GM21737 (cell line): Measurements from ENCODE around the gene ANKRD30B.
"Not testable (repeated sequence)": the region's sequence is repeated elsewhere in the genome, so short reads cannot be mapped to it uniquely, and the experiment has no call there.

Source experiments
- ATAC-seq: cut with Tn5 transposase; IDR thresholded peaks from one replicate; pipeline ENCODE4 v1.9.1; 2021; ENCODE audit warnings: mild to moderate bottlenecking, moderate library complexity; ENCODE audit not compliant: unreplicated experiment

Gene ANKRD30B

DNA sequence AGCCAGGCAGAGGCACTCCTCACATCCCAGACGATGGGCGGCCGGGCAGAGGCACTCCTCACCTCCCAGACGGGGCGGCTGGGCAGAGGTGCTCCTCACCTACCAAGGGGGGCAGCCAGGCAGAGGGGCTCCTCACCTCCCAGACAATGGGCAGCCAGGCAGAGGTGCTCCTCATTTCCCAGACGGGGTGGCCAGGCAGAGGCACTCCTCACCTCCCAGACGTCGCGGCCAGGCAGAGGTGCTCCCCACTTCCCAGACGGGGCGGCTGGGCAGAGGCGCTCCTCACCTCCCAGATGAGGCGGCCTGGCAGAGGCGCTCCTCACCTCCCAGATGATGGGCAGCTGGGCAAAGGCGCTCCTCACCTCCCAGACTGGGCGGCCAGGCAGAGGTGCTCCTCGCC lies 107.7 kb downstream of the ANKRD30B start:
- ATAC-seq = not testable (repeated sequence)

DNA sequence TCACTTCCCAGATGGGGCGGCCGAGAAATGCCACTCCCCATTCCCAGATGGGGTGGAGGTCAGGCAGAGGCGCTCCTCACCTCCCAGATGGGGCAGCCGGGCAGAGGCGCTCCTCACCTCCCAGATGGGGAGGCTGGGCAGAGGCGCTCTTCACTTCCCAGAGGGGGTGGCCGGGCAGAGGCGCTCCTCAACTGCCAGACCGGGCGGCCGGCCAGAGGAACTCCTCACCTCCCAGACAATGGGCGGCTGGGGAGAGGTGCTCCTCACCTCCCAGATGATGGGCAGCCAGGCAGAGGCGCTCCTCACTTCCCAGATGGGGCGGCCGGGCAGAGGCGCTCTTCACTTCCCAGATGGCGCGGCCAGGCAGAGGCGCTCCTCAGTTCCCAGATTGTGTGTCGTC lies 108.3 kb downstream of the ANKRD30B start:
- not testable (repeated sequence) for ATAC-seq

DNA sequence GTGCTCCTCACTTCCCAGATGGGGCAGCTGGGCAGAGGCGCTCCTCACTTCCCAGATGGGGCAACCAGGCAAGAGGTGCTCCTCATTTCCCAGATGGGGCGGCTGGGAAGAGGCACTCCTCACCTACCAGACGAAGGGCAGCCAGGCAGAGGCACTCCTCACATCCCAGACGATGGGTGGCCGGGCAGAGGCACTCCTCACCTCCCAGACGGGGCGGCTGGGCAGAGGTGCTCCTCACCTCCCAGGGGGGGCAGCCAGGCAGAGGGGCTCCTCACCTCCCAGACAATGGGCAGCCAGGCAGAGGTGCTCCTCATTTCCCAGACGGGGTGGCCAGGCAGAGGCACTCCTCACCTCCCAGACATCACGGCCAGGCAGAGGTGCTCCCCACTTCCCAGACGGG lies 110.5 kb downstream of the ANKRD30B start:
- not testable (repeated sequence) for ATAC-seq

DNA sequence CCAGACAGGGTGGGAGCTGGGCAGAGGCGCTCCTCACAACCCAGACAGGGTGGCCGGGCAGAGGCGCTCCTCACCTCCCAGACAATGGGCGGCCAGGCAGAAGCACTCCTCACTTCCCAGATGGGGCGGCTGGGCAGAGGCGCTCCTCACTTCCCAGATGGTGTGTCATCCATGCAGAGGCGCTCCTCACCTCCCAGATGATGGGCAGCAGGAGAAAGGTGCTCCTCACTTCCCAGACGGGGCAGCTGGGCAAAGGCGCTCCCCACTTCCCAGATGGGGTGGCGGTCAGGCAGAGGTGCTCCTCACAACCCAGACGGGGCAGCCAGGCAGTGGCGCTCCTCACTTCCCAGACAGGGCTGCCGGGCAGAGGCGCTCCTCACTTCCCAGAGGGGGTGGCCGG lies 112.0 kb downstream of the ANKRD30B start:
- not testable (repeated sequence) for ATAC-seq

DNA sequence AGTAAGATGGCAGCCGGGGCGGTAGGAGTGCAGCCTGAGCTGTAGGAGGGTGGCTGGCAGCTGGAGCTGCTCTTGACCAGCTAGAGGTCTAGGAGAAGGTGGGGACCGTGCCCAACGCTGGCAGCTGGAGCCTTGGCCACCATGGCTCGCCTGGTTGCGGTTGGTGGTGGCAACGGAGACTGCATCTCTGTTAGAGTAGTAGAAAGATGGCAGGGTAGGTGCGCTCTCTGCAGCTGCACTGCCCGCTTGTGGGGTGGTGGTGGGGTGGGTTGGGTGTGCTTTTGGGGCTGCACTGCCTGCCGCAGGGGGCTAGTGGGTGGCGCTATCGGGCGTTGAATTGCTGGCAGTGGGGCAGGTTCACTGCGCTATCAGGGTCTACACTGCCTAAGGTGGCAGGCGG lies 118.5 kb downstream of the ANKRD30B start:
- ATAC-seq = not testable (repeated sequence)

DNA sequence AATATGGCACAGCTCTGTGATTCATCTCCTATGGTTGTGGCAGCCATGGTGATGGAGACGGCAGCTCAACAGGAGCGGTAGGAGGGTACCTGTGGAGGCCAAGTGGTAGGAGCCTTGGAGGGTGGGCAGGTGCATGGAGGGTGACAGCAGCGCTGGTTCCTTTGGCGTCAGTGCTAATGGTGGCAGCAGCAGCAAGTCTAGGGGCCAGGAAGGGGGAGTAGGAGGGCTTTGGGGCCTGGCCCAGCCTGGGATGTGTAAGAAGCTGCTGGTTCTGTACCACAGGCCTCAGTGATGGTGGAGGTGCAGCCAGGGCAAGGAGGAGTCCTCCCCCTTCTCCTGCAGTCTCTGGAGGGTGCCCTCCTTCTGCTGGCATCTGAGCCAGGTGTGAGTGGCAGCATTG lies 120.0 kb downstream of the ANKRD30B start:
- not testable (repeated sequence) for ATAC-seq

DNA sequence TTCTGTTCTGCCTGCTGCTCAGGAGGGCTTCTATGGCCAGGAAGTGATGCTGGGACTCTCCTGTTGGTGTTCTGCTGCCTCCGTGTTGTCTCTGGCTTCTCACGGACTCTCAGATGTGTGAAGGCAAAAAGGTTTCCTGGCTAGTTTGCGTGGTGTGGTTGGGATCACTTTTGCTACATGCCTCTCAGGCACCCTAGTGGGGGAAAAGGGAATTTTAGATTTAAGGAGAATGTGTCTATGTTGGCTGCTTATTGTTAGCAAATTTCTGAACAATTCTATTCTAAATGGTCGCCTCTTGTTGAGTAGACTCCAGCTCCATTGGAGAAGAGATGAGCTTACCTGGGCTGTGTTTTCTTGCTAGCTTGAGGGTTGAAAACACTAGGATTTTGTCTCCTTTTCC lies 120.9 kb downstream of the ANKRD30B start:
- not testable (repeated sequence) for ATAC-seq

DNA sequence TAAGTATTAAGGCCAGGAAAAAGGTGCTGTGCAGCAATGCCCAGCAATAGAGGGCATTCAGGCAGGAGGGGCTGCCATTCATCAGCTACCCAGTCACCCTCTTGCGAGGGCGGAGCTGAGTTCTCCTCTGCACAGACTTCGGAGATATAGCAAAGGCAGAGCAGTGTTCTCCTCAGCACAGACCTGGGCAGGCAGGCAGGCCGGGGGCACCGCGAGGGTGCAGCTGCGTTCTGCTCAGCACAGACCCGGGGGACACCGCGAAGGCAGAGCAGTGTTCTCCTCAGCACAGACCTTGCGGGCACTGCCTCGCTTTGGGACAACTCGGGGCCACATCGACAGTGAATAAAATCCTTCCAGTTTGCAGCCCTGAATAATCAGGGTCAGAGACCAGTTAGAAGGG lies 130.9 kb downstream of the ANKRD30B start:
- not testable (repeated sequence) for ATAC-seq

DNA sequence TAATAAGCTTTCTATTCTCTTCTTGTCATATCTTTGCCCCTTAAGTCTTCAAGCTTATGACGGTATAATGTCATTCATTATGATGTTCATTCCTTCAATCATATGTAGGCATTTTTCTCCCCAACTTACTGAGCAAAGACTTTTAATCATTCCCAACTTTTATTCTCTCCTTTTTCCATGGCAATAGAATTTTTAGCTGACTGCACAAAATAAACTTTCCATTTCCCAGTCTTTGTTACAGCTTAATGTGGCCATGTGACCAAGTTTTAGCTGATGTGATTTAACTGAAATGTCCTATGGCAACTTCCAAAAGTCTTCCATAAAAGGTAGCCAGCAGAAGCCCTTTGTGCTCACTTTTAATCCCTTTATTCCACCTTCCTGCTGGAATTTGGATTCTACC lies 152.5 kb downstream of the ANKRD30B start:
- no peak for ATAC-seq
